RWPE2 (cell line): ENCODE data around the gene HMX2.

Experiments used
- ATAC-seq: fragments of 200-7000 bp; cut with Tn5 transposase; 3 replicates; pipeline ENCODE4 v1.9.1; 2021; ENCODE audit warnings: low read depth
- DNase-seq: peaks from one replicate; pipeline ENCODE4 v3.0.0-alpha.2; 2020; ENCODE audit warnings: low spot score
- H3K27ac ChIP-seq: fragments of 450-650 bp; 2 replicates; pipeline ENCODE4 v1.5.1; 2017; ENCODE audit warnings: mild to moderate bottlenecking; ENCODE audit not compliant: poor library complexity, severe bottlenecking
- H3K27me3 ChIP-seq: fragments of 250-450 bp; sonication (Bioruptor Pico); 2 replicates; pipeline ENCODE4 v1.5.1; 2021; ENCODE audit warnings: mild to moderate bottlenecking, moderate library complexity; ENCODE audit not compliant: insufficient read depth, poor library complexity, severe bottlenecking
- H3K36me3 ChIP-seq: fragments of 250-450 bp; sonication (Bioruptor Pico); 2 replicates; pipeline ENCODE4 v1.5.1; 2020; ENCODE audit warnings: low read depth, mild to moderate bottlenecking, moderate library complexity
- H3K4me1 ChIP-seq: fragments of 250-450 bp; sonication (Bioruptor Pico); 2 replicates; pipeline ENCODE4 v1.5.1; 2021; ENCODE audit warnings: mild to moderate bottlenecking, moderate library complexity; ENCODE audit not compliant: insufficient read depth, poor library complexity, severe bottlenecking
- H3K4me3 ChIP-seq: fragments of 250-450 bp; sonication (Bioruptor Pico); 2 replicates; pipeline ENCODE4 v1.5.1; 2021; ENCODE audit warnings: mild to moderate bottlenecking, moderate library complexity; ENCODE audit not compliant: severe bottlenecking
- H3K9me3 ChIP-seq: fragments of 250-450 bp; sonication (Bioruptor Pico); 2 replicates; pipeline ENCODE4 v1.5.1; 2021; ENCODE audit warnings: mild to moderate bottlenecking, moderate library complexity; ENCODE audit not compliant: severe bottlenecking
- CTCF ChIP-seq: fragments of 450-650 bp; IDR thresholded peaks from one replicate; pipeline ENCODE4 v1.5.1; 2017; ENCODE audit warnings: mild to moderate bottlenecking, moderate library complexity; ENCODE audit not compliant: poor library complexity, severe bottlenecking

Gene HMX2

GRCh38 chr10:123147635-123148413, at the start of gene HMX2:
Gene HMX2 (plus strand): TSS chr10:123148136. CDS start chr10:123148379, 243 bp downstream.
- Histone ChIP-seq H3K27ac (no peak within 1 kb of the TSS), H3K9me3 (no peaks in the 10 kb centered on the region), H3K4me1 (no peaks in the 10 kb centered on the region), H3K36me3 (no peaks in the 10 kb centered on the region), H3K4me3 (no peak within 1 kb of the TSS), H3K27me3 (peaks cover 99% of the 10 kb centered on the region)
- DNase-seq (no peak), ATAC-seq (peak; percentile 23; the same call in 2 of the 3 replicates)
- TF ChIP-seq CTCF: no peak

- Histone ChIP-seq H3K4me3 (no peak overlapping the region), H3K4me1 (peaks cover 9% of the 10 kb centered on the region), H3K27ac (no peak overlapping the region), H3K9me3 (no peaks in the 10 kb centered on the region), H3K36me3 (no peaks in the 10 kb centered on the region), H3K27me3 (no peaks in the 10 kb centered on the region)
- TF ChIP-seq CTCF: no peak
- DNase-seq (no peak), ATAC-seq (peak; percentile 49; the same call in 1 of the 3 replicates)
Observed at GRCh38 chr10:123100030-123100762, 47.7 kb upstream of the HMX2 start.

- Histone ChIP-seq H3K4me1 (peaks cover 9% of the 10 kb centered on the region), H3K4me3 (no peak overlapping the region), H3K27me3 (no peaks in the 10 kb centered on the region), H3K36me3 (no peaks in the 10 kb centered on the region), H3K27ac (no peak overlapping the region), H3K9me3 (no peaks in the 10 kb centered on the region)
- ATAC-seq: no peak
- TF ChIP-seq CTCF: no peak
- no peak for DNase-seq
Observed at GRCh38 chr10:123101872-123102271, 46.1 kb upstream of the HMX2 start.

- no peak for TF ChIP-seq CTCF
- H3K4me3 ChIP-seq: no peak overlapping the region
- H3K27me3 ChIP-seq: no peaks in the 10 kb centered on the region
- no peaks in the 10 kb centered on the region for H3K9me3 ChIP-seq
- peaks cover 9% of the 10 kb centered on the region for H3K4me1 ChIP-seq
- DNase-seq (no peak), ATAC-seq (no peak)
- H3K36me3 ChIP-seq: no peaks in the 10 kb centered on the region
- H3K27ac ChIP-seq: no peak overlapping the region
Observed at GRCh38 chr10:123102673-123103072, 45.3 kb upstream of the HMX2 start.
